Kidney (tissue), 22 donors: ENCODE measurements around the gene FANCE. TPM values are rescaled to one million over a fixed set of nuclear protein-coding genes. Genes with fewer than 3 reads are reported as not detected.

Experiments used
- DNase-seq, 5 donors: peaks; one replicate each; pipeline ENCODE4 v3.0.0-alpha.2; 2013 to 2020
- FAIRE-seq: peaks from 2 replicates; lab custom pipeline; 2012; peaks lifted over from hg19 to GRCh38; lab: Jason Lieb, UNC
- H3K27ac ChIP-seq, 2 donors: one replicate each; pipeline ENCODE4 v1.7.0; 2013; ENCODE audit warnings: low read depth in 2 of 2, low read length in 2 of 2, inconsistent platforms in 1 of 2
- H3K27me3 ChIP-seq: one replicate; pipeline ENCODE4 v1.7.1; 2013; ENCODE audit warnings: low read length, inconsistent platforms; ENCODE audit not compliant: control insufficient read depth, insufficient read depth
- H3K36me3 ChIP-seq, 3 donors: one replicate each; pipeline versions ENCODE4 v1.7.0 to v1.7.1; 2013; ENCODE audit warnings: low read length in 3 of 3, control low read depth in 1 of 3, inconsistent platforms in 1 of 3; ENCODE audit not compliant: insufficient read depth in 3 of 3, control insufficient read depth in 2 of 3
- H3K4me1 ChIP-seq, 3 donors: one replicate each; pipeline versions ENCODE4 v1.7.0 to v1.7.1; 2013; ENCODE audit warnings: low read length in 3 of 3, inconsistent platforms in 1 of 3, low read depth in 1 of 3; ENCODE audit not compliant: control insufficient read depth in 2 of 3, insufficient read depth in 2 of 3
- H3K4me3 ChIP-seq, 3 donors: one replicate each; pipeline versions ENCODE4 v1.7.0 to v1.8.1; 2013; ENCODE audit warnings: low read length in 3 of 3, control low read depth in 1 of 3, inconsistent platforms in 1 of 3
- H3K9ac ChIP-seq, 3 donors: one replicate each; pipeline versions ENCODE4 v1.7.0 to v1.7.1; 2013; ENCODE audit warnings: low read length in 3 of 3, control low read depth in 1 of 3, inconsistent platforms in 1 of 3
- H3K9me3 ChIP-seq, 3 donors: one replicate each; pipeline versions ENCODE4 v1.7.0 to v1.7.1; 2013; ENCODE audit warnings: low read length in 3 of 3, control low read depth in 1 of 3, inconsistent platforms in 1 of 3; ENCODE audit not compliant: control insufficient read depth in 2 of 3, insufficient read depth in 1 of 3
- intact Hi-C: fragments of 100-400 bp; cut with DNase I; formaldehyde crosslinking; loops from one replicate; pipeline ENCODE4 v1.11.1; 2022
- long read RNA-seq, 10 donors: library from polyadenylated mRNA in 1 of 10; unstranded in 1 of 10; transcript quantifications; one replicate each; pipeline ENCODE4 v2.0.0 and lab custom pipeline, GENCODE V29; 2021 to 2026
- polyA plus RNA-seq: library from polyadenylated mRNA; stranded (reverse); fragments of 350-450 nt; fragmentation: Illumina TruSeq; extraction: RNeasy Lipid Tissue Mini Kit (QIAGEN cat#74804); gene quantifications from one replicate; pipeline ENCODE4 v1.2.3, GENCODE V29; 2014; ENCODE audit warnings: low read depth, low replicate concordance; ENCODE audit not compliant: insufficient read depth
- total RNA-seq: library from RNA; stranded (reverse); fragmentation: NEBNext Ultra II Directional; extraction: Animal tissue kit (Norgen Biotek cat#: 25700); gene quantifications from one replicate; pipeline ENCODE4 v1.2.1, GENCODE V29; 2021
- TF ChIP-seq, protein P1 (sequence below): IDR thresholded peaks from 3 replicates; pipeline ENCODE4 v1.5.1; 2012; ENCODE audit warnings: mild to moderate bottlenecking, moderate library complexity, borderline replicate concordance; ENCODE audit not compliant: insufficient read depth; ENCODE audit errors: extremely low read depth
- donor health status: control.
- donor health status: control.
- donor health status: control.
- donor health status: control.
- donor health status: control.
- donor health status: DM: yes; HTN: yes; CAD: no.
- donor health status: Normal renal cell carcinoma (clear cell type).

The FANCE gene
- total RNA-seq (2.7 TPM), polyA plus RNA-seq (1.2 TPM)
- long read RNA-seq, donor 1, partial matches to known transcripts: 0 of 2 reads
- long read RNA-seq, donor 1, other reads (novel, unspliced or antisense): 0 of 2 reads
- long read RNA-seq, donor 2: 0 reads
- long read RNA-seq, donor 3: 0 reads
- long read RNA-seq, donor 4: 0 reads
- long read RNA-seq, donor 5: 0 reads
- long read RNA-seq, donor 6: 0 reads
- long read RNA-seq, donor 7, partial matches to known transcripts: 0 of 2 reads
- long read RNA-seq, donor 7, other reads (novel, unspliced or antisense): 2 of 2 reads
- long read RNA-seq, donor 8, partial matches to known transcripts: 0 of 1 reads
- long read RNA-seq, donor 8, other reads (novel, unspliced or antisense): 0 of 1 reads
- long read RNA-seq, donor 9: 0 reads
- long read RNA-seq, donor 10, partial matches to known transcripts: 5 of 5 reads
- long read RNA-seq, donor 10, other reads (novel, unspliced or antisense): 0 of 5 reads

GRCh38 chr6:35452183-35453090 lies at the start of gene FANCE:
Gene FANCE, plus strand, starts transcription at chr6:35452338. Its CDS starts 208 bp downstream, at chr6:35452546.
- DNase-seq (peak; percentile 97 to 99 (median 98)), FAIRE-seq (no peak)
- Histone ChIP-seq H3K4me3 (peak within 1 kb of the TSS; percentile 54 to 66 (median 61)), H3K27me3 (no peaks in the 10 kb centered on the region), H3K9ac (peak within 1 kb of the TSS in 2 of 3 donors; percentile 17 to 75), H3K4me1 (peaks cover 0 to 8% (median 5%) of the 10 kb centered on the region in 3 donors), H3K36me3 (no peaks in the 10 kb centered on the region), H3K9me3 (no peaks in the 10 kb centered on the region), H3K27ac (peak within 1 kb of the TSS in 1 of 2 donors; percentile 13)
- TF ChIP-seq, protein P1, sequence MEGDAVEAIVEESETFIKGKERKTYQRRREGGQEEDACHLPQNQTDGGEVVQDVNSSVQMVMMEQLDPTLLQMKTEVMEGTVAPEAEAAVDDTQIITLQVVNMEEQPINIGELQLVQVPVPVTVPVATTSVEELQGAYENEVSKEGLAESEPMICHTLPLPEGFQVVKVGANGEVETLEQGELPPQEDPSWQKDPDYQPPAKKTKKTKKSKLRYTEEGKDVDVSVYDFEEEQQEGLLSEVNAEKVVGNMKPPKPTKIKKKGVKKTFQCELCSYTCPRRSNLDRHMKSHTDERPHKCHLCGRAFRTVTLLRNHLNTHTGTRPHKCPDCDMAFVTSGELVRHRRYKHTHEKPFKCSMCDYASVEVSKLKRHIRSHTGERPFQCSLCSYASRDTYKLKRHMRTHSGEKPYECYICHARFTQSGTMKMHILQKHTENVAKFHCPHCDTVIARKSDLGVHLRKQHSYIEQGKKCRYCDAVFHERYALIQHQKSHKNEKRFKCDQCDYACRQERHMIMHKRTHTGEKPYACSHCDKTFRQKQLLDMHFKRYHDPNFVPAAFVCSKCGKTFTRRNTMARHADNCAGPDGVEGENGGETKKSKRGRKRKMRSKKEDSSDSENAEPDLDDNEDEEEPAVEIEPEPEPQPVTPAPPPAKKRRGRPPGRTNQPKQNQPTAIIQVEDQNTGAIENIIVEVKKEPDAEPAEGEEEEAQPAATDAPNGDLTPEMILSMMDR: no peak
- intact Hi-C loops: no loop called here

DNA sequence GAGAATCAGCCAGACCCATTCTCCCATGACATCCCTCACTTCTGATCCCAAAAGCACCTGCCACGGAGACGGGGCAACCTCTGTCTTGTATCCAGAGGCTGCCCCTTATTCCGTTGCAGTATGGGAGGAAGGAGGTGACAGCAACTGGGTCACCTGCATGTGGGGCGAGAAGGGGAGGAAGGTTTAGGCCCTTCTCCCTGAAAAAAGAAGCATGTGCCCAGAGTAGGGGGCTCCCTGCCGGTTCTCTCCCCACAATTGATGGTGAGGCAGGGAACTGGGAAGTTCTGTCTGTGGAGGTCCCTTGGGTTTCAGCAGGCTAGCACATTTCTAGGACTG lies 49.3 kb upstream of the FANCE start:
- Histone ChIP-seq H3K36me3 (no peaks in the 10 kb centered on the region), H3K9ac (no peak overlapping the region), H3K4me1 (peaks cover 0 to 23% (median 18%) of the 10 kb centered on the region in 3 donors), H3K9me3 (no peaks in the 10 kb centered on the region), H3K27ac (no peak overlapping the region), H3K4me3 (peak overlapping the region in 1 of 3 donors; percentile 13), H3K27me3 (no peaks in the 10 kb centered on the region)
- TF ChIP-seq, protein P1: no peak
- no peak for FAIRE-seq
- intact Hi-C loops: no loop called here
- no peak for DNase-seq

DNA sequence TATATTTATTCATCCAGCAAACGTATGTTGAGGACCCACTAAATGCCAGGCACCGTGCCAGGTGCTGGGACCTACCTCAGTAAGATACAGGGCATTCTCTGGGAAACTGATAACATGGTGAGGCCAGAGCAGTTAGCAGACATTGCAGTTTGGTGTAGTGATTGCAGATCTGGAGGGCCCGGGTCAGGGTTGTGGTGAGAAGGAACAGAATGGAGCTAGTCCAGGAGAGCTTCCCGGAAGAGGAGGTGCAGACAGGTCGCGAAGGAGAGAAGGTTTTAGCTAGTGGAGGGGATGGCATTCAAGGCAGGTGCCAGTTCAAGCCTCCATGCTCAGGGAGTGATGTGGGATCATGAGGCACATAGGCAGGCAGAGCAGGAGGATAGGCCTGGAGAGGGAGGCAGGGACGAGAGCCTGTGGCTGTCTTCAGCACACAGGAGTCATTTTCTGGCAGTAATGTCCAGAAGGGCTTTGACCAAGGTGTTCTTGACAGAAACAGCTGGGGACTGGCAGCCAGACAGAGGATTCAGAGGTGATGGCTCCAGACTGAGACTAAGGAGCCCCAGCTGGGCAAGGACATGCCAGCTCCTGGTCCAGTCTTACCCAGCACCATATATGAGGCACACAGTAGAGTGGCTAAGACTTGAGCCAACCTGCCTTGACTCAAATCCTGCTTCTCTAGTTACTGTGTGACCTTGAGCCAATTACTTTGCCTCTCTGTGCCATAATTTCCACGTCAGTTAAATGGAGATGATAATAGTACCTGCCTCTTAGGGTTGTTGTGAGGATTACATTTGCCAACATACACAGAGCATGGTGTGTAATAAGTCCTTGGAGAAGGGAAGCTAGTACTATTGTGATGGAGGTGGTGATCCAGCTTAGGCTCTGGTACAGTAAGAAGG lies 48.3 kb upstream of the FANCE start:
- Histone ChIP-seq H3K27me3 (no peaks in the 10 kb centered on the region), H3K4me1 (peaks cover 0 to 23% (median 18%) of the 10 kb centered on the region in 3 donors), H3K36me3 (no peaks in the 10 kb centered on the region), H3K9ac (no peak overlapping the region), H3K27ac (no peak overlapping the region), H3K4me3 (no peak overlapping the region), H3K9me3 (no peaks in the 10 kb centered on the region)
- TF ChIP-seq, protein P1: no peak
- no peak for DNase-seq
- FAIRE-seq: no peak
- intact Hi-C loops: no loop called here
